ENCODE data around the gene SRRT. TPM values are rescaled to one million over a fixed set of nuclear protein-coding genes. Genes with fewer than 3 reads are reported as not detected.

Gene SRRT
- total and polyA plus RNA-seq, 2 of the 4 experiments (the other 2 are of a cell fraction), result 41.4 to 93.5 TPM

- TF ChIP-seq, protein P1, sequence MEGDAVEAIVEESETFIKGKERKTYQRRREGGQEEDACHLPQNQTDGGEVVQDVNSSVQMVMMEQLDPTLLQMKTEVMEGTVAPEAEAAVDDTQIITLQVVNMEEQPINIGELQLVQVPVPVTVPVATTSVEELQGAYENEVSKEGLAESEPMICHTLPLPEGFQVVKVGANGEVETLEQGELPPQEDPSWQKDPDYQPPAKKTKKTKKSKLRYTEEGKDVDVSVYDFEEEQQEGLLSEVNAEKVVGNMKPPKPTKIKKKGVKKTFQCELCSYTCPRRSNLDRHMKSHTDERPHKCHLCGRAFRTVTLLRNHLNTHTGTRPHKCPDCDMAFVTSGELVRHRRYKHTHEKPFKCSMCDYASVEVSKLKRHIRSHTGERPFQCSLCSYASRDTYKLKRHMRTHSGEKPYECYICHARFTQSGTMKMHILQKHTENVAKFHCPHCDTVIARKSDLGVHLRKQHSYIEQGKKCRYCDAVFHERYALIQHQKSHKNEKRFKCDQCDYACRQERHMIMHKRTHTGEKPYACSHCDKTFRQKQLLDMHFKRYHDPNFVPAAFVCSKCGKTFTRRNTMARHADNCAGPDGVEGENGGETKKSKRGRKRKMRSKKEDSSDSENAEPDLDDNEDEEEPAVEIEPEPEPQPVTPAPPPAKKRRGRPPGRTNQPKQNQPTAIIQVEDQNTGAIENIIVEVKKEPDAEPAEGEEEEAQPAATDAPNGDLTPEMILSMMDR (conservative IDR thresholded peaks at IDR 0.05; ENCODE audit: low read depth, low read length), result no peak
- no peak for TF ChIP-seq POLR2A (IDR thresholded peaks at IDR 0.05; ENCODE audit: low read depth, low read length)
Observed at GRCh38 chr7:100888291-100888987, 13.5 kb downstream of the SRRT start (continued).
